Thyroid gland (tissue), 4 donors: ENCODE results near the gene PLCE1.

Experiments
- POLR2A ChIP-seq, 2 donors: fragments of 450-650 bp; IDR thresholded peaks; one replicate each; pipeline ENCODE4 v1.6.1; 2017; ENCODE audit warnings: antibody characterized with exemption in 2 of 2, mild to moderate bottlenecking in 2 of 2, moderate library complexity in 1 of 2
- TF ChIP-seq, protein P1 (sequence below), 6 experiments: fragments of 200-600 bp in 3 of 6; fragments of 450-650 bp in 3 of 6; sonication (generic) in 3 of 6; IDR thresholded peaks; one replicate each; pipeline ENCODE4 v1.5.1; 2016 to 2019; ENCODE audit warnings: antibody characterized with exemption in 6 of 6, mild to moderate bottlenecking in 2 of 6, inconsistent platforms in 1 of 6, moderate library complexity in 1 of 6

GRCh38 chr10:94001416-94001810 is 7.7 kb downstream of the PLCE1 start:
- no peak for TF ChIP-seq POLR2A (IDR thresholded peaks at IDR 0.05)
- TF ChIP-seq, protein P1, sequence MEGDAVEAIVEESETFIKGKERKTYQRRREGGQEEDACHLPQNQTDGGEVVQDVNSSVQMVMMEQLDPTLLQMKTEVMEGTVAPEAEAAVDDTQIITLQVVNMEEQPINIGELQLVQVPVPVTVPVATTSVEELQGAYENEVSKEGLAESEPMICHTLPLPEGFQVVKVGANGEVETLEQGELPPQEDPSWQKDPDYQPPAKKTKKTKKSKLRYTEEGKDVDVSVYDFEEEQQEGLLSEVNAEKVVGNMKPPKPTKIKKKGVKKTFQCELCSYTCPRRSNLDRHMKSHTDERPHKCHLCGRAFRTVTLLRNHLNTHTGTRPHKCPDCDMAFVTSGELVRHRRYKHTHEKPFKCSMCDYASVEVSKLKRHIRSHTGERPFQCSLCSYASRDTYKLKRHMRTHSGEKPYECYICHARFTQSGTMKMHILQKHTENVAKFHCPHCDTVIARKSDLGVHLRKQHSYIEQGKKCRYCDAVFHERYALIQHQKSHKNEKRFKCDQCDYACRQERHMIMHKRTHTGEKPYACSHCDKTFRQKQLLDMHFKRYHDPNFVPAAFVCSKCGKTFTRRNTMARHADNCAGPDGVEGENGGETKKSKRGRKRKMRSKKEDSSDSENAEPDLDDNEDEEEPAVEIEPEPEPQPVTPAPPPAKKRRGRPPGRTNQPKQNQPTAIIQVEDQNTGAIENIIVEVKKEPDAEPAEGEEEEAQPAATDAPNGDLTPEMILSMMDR (IDR thresholded peaks at IDR 0.05): no peak
